ENCODE results near the gene LRRK1. TPM values are rescaled to one million over a fixed set of nuclear protein-coding genes. Genes with fewer than 3 reads are reported as not detected.

LRRK1 gene
- total and polyA plus RNA-seq, 9 donors = 6.5 to 27.3 (median 17.5) TPM

DNA sequence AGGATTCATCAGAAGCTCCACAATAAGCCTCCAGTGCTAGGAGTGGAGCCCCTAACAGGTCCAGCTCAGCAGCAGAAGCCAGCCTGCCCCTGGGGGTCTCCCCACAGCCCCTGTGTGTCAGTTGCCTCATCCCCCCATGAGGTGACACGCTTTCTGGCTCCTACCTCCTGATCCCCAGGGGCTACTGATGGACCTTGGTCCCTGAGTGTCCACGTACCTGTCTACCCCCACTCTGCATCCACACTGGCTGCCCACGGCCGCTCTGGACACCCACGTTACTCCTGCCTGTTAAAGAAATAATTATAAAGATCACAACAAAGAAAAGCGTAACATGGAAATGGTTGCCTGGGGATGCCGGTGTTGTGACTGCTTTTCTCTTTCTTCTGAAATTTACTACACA lies 189.6 kb downstream of the LRRK1 start:
- no peak overlapping the region for H3K27ac ChIP-seq
- WGBS, 3 donors = 94 to 97% (median 97%) methylated on average over 7 of the region's 7 CpGs
- TF ChIP-seq EP300 (IDR thresholded peaks at IDR 0.05) = no peak
- TF ChIP-seq, protein P1, sequence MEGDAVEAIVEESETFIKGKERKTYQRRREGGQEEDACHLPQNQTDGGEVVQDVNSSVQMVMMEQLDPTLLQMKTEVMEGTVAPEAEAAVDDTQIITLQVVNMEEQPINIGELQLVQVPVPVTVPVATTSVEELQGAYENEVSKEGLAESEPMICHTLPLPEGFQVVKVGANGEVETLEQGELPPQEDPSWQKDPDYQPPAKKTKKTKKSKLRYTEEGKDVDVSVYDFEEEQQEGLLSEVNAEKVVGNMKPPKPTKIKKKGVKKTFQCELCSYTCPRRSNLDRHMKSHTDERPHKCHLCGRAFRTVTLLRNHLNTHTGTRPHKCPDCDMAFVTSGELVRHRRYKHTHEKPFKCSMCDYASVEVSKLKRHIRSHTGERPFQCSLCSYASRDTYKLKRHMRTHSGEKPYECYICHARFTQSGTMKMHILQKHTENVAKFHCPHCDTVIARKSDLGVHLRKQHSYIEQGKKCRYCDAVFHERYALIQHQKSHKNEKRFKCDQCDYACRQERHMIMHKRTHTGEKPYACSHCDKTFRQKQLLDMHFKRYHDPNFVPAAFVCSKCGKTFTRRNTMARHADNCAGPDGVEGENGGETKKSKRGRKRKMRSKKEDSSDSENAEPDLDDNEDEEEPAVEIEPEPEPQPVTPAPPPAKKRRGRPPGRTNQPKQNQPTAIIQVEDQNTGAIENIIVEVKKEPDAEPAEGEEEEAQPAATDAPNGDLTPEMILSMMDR (IDR thresholded peaks at IDR 0.05) = no peak
- TF ChIP-seq POLR2A (IDR thresholded peaks at IDR 0.05) = no peak
- H3K4me3 ChIP-seq = no peak overlapping the region
- no peaks in the 10 kb centered on the region for H3K4me1 ChIP-seq (ENCODE audit: insufficient read depth)
- H3K36me3 ChIP-seq = no peaks in the 10 kb centered on the region
- H3K9me3 ChIP-seq = no peaks in the 10 kb centered on the region
- intact Hi-C loops (cut with DNase I) = no loop called here
- DNase-seq = peak in 2 of 5 donors; percentile 5 to 13
- H3K27me3 ChIP-seq = no peaks in the 10 kb centered on the region

DNA sequence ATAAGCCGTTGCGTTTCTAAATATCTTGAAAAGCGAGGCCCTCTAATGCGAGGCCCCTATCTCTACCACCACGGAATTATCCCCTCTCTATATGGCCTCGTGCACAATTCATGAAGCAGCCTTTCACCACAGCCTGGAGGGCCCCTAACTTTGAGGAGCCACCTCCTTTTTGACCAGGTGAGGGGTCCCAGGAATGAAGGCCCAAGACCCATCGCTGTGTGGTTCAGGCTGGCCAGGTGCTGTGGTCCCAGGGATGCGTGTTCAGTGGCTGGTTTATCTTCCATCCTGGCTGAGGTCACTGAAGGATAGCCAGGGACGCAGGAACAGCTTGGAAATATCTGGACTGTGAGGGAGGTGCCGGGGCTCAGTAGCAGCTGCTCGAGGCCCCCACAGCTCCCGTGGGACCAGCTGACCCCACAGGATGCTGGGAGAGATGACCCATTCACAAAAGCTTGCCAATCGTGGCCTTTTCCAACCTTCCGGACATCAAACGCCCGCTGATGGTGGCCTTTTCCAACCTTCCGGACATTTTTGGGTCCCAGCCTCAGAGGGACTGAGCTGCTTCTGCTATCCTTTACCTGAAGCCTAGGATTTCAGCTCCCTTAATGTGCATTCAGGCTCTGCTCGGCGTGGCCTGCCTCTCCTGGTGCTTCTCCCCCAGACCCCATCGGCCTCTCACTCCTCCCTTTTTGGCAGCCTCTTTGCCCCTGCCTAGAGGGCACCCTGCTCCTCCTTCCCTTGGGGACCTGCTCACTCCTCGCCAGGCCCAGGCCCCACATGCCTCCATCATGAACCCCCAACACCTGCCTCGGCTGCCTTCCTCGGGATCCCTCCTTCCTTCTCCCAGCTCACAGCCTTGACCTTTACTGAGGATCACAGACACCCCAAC lies 191.8 kb downstream of the LRRK1 start:
- H3K36me3 ChIP-seq = no peaks in the 10 kb centered on the region
- H3K27me3 ChIP-seq = no peaks in the 10 kb centered on the region
- DNase-seq = peak in 2 of 5 donors; percentile 7 to 38
- H3K27ac ChIP-seq = no peak overlapping the region
- no peaks in the 10 kb centered on the region for H3K9me3 ChIP-seq
- 64 to 74% (median 69%) methylated on average over 18 to 23 of the region's 23 CpGs for WGBS, 3 donors
- intact Hi-C loops (cut with DNase I) = loop anchor here in 1 of 4 donors (10.0 kb wide), 1 partner anchor 144 kb away; the partner anchor contains the start of gene CHSY1
- H3K4me1 ChIP-seq (ENCODE audit: insufficient read depth) = no peaks in the 10 kb centered on the region
- TF ChIP-seq, protein P1 (IDR thresholded peaks at IDR 0.05) = no peak
- no peak for TF ChIP-seq EP300 (IDR thresholded peaks at IDR 0.05)
- TF ChIP-seq POLR2A (IDR thresholded peaks at IDR 0.05) = no peak
- no peak overlapping the region for H3K4me3 ChIP-seq

DNA sequence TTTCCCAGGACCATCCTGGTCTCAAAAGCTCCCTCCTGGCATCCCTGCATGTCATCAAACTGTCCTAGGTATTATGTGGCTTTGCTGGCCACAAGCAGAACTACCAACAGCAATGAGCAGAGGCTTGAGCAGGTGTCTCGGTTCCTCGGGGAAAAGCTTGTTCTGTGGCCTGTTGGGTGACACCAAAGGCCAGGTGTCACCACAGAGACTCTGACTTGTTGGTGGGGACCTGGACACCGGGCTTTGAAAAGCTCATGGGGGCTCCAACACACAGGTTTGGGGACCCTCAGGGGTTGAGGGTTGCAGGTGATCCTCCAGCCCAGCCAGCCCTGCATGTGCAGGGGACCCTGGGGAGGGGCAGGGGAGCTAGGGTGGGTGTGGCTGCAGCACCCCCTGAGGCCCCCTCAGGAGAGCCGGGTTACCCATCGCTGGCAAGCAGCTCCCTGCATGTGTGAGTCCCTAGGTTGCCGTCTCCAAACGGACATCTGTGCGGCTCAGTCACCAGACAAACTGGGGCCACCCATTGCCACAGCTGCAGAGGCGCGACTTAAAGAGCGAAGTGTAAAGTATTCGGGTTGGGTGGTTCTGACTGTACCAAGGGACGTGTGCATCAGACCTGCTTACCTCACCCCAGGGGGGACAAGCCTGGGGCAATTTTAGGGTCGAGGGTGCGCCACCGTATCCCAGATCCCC lies 192.6 kb downstream of the LRRK1 start:
- 88 to 93% (median 90%) methylated on average over 16 of the region's 16 CpGs for WGBS, 3 donors
- peak in 1 of 5 donors; percentile 19 for DNase-seq
- TF ChIP-seq POLR2A (IDR thresholded peaks at IDR 0.05) = no peak
- no peak for TF ChIP-seq EP300 (IDR thresholded peaks at IDR 0.05)
- TF ChIP-seq, protein P1 (IDR thresholded peaks at IDR 0.05) = no peak
- Histone ChIP-seq H3K27me3 (no peaks in the 10 kb centered on the region), H3K9me3 (no peaks in the 10 kb centered on the region), H3K4me3 (no peak overlapping the region), H3K27ac (no peak overlapping the region), H3K4me1 (ENCODE audit: insufficient read depth) (peaks cover 1% of the 10 kb centered on the region), H3K36me3 (no peaks in the 10 kb centered on the region)
- intact Hi-C loops (cut with DNase I) = loop anchor here in 1 of 4 donors (10.0 kb wide), 1 partner anchor 143 kb away; the partner anchor contains the start of gene CHSY1

DNA sequence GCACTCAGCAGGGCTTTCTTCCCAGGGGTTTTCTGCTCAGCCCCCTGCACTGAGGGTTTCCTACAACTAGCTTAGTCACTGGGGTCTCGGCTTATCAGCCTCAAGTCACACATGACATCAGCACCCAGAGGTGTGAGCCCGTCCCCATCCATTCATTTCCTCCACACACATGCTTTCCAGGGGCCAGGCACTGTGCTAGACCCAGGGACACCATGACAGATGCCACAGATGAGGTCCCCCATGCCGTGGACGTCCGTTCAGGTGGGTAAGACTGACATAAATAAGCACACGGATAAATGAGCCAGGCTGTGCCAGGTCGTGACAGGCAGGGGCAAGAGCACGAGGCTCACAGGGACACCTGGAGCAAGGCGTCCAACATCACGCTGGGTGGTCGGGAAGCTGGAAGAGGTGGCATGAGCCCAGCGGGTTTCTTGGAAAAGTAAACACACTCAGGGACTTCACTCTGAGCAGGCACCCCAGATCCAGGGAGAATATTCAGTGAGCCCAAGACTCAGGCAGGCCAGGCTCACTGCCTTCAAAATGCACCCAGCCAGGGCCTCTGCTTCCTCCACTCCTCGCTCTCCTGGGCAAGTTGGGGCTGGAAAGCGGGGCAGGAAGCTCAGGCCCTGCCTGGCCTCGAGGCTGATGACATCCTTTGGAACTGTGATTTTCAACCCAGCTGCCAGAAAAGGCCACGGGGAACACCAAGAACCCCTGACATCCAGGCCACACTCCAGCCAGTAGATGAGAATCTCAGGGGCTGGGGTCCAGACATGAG lies 193.4 kb downstream of the LRRK1 start:
- H3K27ac ChIP-seq = no peak overlapping the region
- intact Hi-C loops (cut with DNase I) = loop anchor here in 1 of 4 donors (10.0 kb wide), 1 partner anchor 142 kb away; the partner anchor contains the start of gene CHSY1
- no peaks in the 10 kb centered on the region for H3K9me3 ChIP-seq
- H3K36me3 ChIP-seq = no peaks in the 10 kb centered on the region
- peaks cover 1% of the 10 kb centered on the region for H3K4me1 ChIP-seq (ENCODE audit: insufficient read depth)
- H3K27me3 ChIP-seq = no peaks in the 10 kb centered on the region
- no peak overlapping the region for H3K4me3 ChIP-seq
- peak in 2 of 5 donors; percentile 9 to 31 for DNase-seq
- WGBS, 3 donors = 80 to 83% (median 81%) methylated on average over 16 of the region's 16 CpGs
- TF ChIP-seq, protein P1 (IDR thresholded peaks at IDR 0.05) = no peak
- TF ChIP-seq EP300 (IDR thresholded peaks at IDR 0.05) (no peak), POLR2A (IDR thresholded peaks at IDR 0.05) (no peak)

All from ovary (tissue), 9 donors.